Middle frontal gyrus (tissue), 1 donor: ENCODE measurements around the gene MPEG1.

Source experiments
- DNase-seq: peaks from one replicate; pipeline ENCODE4 v3.0.0-alpha.2; 2015; ENCODE audit warnings: low spot score; ENCODE audit errors: extremely low spot score

MPEG1 gene, protein sequence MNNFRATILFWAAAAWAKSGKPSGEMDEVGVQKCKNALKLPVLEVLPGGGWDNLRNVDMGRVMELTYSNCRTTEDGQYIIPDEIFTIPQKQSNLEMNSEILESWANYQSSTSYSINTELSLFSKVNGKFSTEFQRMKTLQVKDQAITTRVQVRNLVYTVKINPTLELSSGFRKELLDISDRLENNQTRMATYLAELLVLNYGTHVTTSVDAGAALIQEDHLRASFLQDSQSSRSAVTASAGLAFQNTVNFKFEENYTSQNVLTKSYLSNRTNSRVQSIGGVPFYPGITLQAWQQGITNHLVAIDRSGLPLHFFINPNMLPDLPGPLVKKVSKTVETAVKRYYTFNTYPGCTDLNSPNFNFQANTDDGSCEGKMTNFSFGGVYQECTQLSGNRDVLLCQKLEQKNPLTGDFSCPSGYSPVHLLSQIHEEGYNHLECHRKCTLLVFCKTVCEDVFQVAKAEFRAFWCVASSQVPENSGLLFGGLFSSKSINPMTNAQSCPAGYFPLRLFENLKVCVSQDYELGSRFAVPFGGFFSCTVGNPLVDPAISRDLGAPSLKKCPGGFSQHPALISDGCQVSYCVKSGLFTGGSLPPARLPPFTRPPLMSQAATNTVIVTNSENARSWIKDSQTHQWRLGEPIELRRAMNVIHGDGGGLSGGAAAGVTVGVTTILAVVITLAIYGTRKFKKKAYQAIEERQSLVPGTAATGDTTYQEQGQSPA

DNA sequence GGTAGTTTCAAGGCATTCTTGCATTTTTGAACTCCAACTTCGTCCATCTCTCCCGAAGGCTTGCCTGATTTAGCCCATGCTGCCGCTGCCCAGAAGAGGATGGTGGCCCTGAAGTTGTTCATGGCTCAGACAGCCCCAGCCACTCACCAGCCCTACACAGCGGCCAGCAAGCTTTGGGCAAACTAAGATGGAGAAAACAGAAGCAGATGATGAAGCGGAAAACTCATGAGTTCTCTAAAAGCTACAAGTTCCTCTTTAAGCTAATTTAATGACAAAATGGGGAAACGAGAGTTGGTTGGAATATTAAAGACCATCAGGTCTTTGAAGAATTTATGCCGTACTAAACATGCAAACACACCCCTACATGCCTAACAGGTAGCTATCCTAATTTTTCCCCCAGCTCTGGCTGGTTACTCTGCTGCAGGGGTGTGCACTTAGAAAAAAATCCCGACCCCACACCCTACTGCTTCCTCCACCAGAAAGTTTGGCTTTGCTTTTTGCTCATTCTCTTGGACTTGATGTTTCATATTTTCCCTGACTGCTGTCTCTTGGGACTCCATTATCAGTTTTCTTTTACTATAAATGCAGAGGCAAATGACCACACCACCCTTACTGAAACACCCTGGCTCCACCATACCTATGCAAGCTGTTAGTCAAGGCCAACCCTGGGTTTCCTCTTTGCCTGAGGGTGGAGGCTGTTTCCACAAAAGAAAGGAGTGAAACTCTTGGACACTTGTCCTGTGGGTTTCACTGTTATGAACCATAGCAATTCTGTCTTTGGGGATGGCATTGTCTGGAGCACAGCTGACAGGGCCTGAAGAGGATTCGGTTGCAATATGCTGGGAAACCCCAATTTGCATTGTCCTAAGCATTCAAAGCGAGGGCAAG, at the start of gene MPEG1:
Gene MPEG1, minus strand, starts transcription at position 184 of the 888 bp plus-strand sequence. Its CDS starts 62 bp downstream, at position 122.
- no peak for DNase-seq

DNA sequence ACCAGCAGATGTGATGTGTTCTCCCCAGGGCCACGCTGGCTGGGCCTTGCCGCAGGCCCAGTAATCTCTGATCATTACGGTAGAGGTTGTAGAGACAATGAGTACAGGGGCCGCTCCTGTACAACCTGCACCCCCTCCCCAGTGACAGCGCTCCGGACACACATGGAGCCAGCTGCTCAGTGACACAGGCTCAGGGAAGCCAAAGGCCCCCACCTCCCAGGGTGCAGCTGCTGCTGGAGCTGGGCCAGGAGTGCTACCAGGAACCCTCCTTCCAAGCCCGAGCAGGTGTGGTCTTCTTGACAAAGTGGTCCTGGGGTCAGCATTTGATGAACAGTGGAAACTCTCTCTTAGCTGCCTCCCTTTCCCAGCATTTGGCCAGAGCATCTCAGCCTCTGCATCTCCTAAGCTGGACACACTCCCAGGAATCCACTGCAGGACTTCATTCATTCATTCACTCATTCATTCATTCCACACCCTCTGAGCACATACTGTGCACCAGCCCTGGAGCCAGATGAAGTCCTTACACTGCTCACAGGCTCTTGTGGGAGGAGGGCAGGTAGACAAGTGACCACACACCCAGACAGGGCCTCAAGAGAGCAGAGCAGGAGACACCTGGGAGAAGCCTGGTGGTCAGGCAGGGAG, 49.6 kb upstream of the MPEG1 start:
- DNase-seq: no peak

DNA sequence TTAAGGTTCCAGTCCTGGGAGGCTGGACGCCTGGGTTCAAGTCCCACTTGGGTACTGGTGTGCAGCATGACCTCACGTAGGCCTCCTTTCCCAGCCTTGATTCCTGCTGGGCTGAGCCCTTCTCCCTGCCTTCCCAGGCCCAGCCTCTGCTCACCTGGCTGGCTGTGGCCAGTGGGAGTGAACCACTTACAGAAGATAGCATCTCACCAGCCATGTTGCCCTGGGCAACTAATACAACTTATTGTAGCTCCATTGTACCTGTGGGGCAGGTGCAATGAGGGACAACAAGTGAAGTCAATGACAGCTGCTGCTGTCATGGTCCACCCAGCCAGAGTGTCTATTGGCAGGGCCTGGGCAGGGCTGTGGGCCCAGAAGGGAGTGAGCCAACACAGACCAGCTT, 48.4 kb upstream of the MPEG1 start:
- no peak for DNase-seq

DNA sequence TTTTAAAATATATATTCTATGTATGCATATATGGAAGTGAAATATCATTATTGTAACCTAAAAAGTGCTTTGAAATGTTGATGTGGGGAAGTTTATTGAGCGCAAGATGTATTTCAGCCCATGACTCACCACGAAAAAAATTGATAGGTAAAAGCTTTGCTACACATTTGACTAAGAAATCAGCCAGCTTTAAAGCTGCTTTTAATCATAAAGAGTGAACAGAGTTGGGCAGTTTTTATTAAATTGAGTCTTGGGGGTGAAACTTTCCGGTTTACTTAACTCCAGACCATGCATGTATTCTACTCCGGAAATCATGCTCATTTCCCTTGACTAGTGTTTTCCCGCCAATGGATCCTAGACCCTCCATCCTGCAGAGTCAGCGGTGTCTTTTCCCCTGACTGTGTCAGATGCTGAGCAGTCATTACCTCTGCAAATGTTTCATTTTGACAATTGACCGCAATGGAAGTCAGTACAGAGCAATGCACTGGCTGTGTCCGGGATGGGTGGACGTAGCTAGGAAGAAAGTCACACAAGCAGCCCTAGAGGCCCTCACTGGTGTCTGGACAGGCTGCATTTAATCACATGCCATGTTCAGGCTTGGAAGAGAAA, 47.2 kb upstream of the MPEG1 start:
- no peak for DNase-seq

DNA sequence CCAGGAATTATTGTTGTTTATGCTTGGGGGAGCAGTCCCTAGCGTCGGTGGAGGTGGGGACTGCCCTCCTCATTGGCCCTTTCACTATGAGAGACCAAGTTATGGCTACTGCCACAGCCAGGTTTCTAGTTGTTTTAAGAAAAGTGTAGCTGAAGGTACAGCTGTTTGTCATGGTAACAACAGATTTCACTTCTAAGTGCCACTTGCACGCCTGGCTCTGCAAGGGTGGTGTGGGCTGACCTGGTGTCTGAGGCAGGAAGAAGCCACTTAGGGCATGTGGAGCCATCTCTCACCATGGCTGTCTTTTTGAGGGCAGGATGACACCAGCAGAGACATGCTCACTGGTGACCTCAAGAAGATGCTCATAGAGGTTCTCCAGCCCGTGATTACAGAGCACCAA, 46.3 kb upstream of the MPEG1 start:
- DNase-seq: no peak

DNA sequence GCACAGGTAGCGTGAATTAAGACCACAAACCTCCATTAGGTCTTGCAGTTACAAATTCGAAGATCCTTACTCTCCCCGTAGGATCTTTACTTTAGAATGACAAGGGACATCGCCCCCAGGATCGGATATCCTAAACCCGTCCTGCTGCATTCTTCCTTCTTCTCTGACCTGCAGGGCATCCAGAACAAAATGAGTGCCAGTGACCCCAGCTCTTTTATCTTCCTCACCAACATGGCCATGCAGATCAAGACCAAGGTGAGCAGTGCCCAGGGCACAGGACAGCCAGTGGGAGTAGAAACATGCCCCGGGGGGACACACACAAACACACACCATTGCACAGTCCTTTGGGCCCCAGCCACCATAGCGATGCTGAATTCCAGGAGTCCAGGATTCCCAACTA, 42.6 kb upstream of the MPEG1 start:
- no peak for DNase-seq

DNA sequence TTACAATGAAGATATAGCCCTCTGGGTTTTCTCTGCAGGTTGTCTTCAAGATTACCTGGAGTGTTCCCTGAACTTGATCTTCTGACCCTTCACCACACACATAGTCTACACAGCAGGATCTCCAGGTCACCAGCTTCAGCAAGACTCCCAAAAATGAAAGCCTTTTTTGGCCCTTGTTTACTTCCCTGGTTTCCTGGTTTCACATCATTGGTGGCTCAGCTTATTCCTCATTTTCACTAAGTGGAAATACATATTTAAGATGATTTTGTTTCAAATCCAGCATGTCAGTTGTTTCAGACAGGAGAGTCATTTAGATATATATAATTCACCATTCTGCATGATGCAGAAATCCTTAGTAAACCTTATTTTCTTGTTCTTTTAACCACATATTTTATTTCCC, 41.6 kb upstream of the MPEG1 start:
- DNase-seq: no peak

DNA sequence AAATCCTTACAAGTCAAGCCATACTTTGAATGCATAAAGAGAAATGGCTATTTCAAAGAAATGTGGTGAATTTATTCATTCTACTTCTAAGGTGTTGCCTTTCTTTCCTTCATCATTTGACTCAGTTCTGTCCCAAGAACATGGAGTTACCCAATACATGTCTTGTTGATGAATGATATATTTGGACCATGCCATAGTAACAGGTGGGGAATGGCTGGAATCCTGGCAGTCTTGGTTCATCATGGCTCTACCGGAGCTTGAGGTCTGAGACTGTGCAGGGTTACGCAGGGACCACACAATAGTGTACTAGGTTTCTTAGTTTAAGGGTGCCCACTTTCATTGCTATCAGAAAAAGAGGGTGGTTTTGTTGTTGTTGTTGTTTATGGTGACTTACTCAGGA, 40.3 kb upstream of the MPEG1 start:
- DNase-seq: no peak

DNA sequence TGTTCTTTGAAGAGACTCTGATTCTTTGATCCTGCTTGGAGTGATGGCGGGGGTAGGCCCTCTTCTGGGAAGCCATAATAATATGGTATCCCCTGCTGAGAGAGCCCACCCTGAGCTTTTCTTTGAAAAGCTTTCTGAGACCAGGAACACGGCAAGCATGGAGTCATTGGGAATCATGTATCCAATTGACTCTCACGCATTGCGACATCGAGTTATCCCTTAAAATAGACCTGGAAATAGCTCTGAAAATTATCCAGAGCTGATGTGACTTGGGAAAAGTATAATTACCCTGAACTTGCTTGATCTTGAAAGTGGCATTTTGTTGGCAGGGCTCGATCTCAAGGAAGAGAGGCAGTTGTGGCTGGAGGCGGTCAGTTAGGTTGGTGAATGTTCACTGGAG, 36.8 kb upstream of the MPEG1 start:
- DNase-seq: no peak

DNA sequence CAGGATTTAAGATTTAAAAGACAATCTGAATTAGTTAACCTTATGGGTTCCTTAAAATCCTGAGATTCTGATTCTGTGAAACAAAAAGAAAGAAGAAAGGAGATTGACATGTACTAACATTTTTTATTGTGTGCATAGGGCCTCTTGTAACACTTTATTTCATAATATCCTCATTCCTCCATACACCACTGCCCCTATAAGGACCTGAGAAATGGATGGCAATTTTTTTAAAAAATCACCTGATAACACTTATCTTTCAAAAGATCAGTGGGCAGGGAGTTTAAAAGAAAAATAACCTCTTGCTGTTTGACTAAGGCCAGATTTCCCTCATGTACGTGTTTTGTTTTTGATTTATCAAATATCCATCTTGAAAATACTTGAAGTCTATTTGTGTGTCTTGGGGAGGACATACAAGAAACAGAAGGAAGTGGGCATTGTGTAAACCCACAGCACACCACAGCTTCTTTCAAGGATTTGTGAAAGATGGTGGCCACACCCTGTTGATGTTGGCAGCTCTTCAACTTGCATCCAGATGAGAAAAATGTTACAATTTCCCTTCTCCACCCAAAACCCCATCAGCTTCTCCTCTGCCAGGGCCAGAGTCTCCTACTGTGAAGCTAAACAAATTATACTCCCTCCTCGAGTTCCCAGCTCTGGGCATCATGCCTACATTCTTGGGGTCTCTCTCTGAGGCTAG, 35.0 kb upstream of the MPEG1 start:
- DNase-seq: no peak

DNA sequence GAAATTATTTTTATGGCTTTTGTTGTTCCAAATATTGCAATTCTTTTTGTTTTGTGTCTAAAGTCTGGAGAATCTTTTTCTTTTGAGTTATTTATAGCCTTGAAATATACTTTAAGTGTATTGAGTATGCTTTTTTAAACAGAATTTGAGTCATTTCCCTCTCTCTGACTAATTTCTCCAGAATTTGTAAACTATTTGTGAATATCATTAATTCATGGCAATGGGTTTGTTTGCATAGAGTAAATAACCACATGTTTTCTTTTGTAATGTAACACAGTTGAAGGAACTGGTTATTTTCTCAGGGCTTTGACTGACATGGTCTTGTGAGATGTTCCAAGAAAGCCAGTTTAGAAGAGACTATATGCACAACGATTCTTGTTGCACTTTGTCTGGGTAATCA, 30.9 kb upstream of the MPEG1 start:
- DNase-seq: no peak

DNA sequence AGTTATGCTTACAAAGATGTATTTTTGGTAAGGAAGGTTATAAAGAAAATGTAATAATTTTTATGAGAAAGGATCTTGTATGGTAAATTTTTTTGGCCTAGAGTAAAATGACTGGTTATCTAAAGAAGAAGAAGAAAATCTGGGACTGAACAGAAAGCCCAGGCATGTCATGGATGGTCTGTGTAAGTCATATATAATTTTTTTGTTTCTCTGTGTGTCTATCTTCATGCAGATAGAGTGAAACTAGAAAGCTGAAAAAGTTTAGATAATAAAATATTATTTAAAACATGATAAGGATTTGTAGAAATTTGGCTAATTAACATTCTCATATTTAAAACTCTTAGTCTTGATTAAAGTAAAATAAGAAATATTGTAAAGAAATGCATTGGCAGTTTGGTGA, 27.6 kb upstream of the MPEG1 start:
- no peak for DNase-seq

DNA sequence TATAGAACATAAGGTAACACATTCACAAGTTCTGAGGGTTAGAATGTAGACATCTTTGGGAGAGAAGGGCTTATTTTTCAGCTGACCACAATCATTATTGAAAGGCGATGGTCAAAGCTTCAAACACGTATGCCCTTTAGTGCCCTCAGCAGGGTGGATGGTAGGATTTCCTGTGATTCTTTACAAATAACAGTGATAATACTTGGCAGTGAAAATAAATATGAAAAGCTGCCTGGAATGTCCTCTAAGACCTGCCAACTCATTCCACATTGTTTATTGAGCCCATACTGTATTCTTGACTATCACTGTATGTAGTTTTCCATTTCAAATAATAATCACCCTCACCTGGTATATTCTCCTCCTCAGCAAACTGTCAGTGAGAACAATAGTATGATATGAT, 13.7 kb upstream of the MPEG1 start:
- DNase-seq: no peak

DNA sequence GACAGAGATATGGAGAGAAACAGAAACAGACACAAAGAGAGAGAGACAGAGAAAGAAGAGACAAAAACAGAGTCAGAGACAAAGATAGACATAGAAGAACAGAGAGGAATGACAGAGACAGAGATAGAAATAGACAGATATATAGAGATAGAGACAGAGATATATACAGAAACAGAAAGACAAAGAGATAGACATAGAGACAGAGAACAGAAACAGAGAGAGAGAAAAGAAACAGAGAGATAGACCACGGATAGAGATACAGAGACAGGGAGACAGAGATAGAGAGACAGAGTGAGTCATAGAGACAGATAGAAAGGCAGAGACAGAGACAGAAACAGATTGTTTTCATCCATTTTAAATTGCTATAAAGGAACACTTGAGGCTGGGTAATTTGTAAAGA, 12.3 kb upstream of the MPEG1 start:
- DNase-seq: no peak

DNA sequence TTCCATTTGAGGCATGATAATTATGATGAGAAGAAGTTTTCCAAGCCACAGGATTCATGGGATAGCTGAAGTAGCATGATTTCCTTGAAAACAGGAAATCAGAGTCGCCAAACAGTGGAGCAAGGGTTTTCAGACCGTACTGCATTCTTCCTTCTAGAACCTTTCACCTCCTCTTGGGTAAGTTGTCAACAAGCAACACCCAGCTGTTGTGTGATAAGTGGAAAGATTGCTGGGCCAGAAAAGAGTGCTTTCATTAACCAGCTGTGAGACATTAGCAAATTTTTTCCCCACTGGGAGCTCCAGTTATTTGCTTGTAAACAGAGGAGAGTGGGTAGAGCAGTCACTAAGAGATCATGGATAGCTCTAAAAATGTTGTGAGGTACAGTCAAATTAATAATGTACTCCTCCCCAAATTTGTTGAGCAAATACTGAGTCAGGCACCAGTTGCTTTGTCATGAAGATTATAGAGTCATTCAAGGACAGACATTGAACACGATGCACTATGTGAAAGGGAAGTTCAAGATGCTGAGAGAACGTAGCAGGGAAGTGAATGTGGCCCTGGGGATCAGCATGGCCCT, 11.7 kb upstream of the MPEG1 start:
- no peak for DNase-seq

DNA sequence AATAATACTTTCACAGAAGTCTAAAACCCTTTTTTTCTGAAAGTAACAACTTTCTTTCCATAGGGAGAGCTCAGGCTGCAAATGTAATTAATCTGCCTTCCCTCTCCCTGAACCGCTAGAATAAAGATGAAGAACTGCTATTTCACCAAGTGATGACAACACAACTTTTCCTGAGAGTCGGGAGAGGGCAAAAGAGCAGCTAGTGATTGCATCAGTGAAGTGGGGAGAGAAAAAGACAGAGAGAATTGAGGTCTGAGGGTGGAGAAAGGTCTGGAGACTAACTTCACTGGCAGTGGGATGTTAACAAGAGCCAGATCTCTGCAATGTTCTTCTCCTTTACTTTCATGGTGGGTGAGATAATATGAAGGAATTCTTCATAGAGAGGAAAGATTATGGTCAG, 10.9 kb upstream of the MPEG1 start:
- no peak for DNase-seq

DNA sequence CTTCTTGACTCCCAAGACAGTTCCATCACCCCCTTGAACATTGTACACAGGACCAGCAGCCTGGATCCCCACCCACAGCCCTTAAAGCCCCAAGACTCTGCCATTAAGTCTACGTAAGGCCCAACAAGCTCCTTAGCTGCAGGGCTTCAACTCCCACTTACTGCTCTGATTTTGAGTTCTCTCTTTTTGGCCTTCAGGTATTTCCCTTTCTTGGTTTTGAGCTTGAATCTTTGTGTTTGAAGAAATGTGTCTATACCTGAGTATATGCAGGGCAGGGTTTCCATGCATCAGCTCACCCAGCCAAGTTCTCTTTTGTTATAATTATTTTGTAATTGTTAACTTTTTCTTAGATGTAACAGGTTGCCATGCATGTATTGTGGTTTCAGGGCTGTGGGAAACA, 10.4 kb upstream of the MPEG1 start:
- DNase-seq: no peak

DNA sequence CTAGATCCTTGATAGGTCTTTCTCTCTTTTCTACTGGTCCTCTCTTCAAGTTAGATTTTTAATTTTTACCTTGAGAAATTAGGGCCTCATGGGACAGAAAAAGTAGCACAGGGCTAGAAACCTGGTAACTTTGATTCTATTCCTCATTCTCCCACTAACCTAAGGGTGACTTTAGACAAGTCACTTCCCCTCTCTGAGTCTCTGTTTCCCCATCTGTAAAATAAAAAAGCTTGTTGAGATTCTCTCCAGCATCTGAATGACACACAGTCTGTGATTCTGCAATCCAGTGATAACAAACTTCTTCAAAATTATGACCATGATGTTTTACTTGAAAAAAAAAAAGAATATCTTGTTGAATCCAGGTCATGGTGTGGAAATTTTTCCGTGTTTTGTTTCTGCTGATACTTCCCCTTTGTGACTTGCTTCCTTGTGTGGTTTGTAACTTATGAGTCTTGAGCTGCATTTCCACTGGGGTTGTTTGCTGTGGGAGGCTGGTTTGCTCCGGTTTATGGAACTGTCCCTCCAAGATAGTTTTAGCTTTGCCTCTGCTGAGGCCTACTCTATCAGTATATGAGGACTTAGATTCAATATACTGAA, 9.8 kb upstream of the MPEG1 start:
- DNase-seq: no peak

DNA sequence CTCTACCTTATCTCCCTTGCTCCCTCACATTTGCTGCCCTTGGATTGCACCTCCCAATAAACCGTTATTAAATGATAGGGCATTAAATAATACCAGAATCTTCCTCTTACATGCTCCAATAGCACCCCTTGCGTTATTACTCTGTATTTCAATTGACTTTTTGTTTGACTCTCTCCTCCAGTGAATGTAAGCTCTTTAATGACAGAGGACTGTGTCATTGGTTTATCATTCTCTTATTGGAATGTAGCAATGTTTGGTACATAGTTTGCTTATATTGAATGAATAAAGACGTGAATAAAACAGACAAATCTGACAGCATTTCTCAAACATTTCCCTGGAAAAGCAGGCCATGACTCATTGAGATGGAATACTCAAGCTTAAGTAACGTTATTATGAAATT, 8.7 kb upstream of the MPEG1 start:
- DNase-seq: no peak

DNA sequence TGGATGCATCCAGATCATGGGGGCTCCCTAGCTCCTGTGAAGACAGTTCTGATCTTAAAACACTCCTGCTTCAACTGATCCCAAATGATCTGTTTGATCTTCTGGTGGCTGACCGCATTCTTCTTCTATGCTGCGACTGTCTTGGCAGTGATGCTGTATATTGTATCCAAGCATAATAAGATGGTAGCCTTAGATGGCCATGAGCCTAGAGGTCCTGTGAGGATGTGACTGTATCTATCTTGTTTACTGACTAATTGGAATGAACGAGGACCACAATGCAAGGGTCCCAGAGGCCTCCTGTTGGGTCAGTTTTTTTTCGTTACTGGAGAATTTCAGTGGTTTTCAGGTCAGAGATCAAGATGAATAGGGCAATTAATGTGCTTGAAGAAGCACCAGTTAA, 7.1 kb upstream of the MPEG1 start:
- DNase-seq: no peak
